GM12892 (cell line): ENCODE results near the gene C8B.

Experiments
- DNase-seq: peaks from one replicate; pipeline ENCODE4 v3.0.0; 2011; ENCODE audit not compliant: insufficient read length
- FAIRE-seq: peaks from 2 replicates; lab custom pipeline; 2011; peaks lifted over from hg19 to GRCh38; lab: Jason Lieb, UNC
- POLR2A ChIP-seq: IDR thresholded peaks from 2 replicates; pipeline ENCODE4 v1.6.1; 2011; ENCODE audit warnings: low read depth, low read length, control low read depth
- POLR2AphosphoS5 ChIP-seq: IDR thresholded peaks from 2 replicates; pipeline ENCODE4 v1.6.1; 2011; ENCODE audit warnings: low read depth, low read length, control low read depth
- TAF1 ChIP-seq: IDR thresholded peaks from 2 replicates; pipeline ENCODE4 v1.6.1; 2011; ENCODE audit warnings: low read depth, mild to moderate bottlenecking, control low read depth, low read length, borderline replicate concordance

Gene C8B

GRCh38 chr1:56927171-56927570 is 38.6 kb downstream of the C8B start:
- FAIRE-seq: no peak
- no peak for DNase-seq
- TF ChIP-seq TAF1: no peak
- TF ChIP-seq POLR2A: no peak
- no peak for TF ChIP-seq POLR2AphosphoS5

GRCh38 chr1:56925193-56925592 is 40.6 kb downstream of the C8B start:
- DNase-seq (no peak), FAIRE-seq (no peak)

DNA sequence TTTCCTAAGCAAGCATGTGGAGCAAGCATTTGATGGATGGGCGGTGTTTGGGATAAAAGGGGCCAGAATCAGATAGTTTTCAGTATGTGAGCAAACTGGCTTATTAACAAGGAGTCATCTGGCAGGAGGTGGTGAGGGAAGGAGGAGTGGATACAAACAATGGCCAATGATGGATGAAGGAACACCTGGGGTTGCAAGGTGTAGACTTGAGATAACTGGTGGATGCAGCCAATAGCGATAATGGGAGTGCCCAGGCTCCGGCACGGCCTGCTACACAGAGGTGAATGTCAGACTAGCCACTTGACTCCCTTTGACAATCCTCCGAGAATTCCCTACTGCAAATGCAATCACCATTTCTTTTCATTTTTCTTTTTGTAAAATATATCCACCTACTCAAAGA is 41.7 kb downstream of the C8B start:
- no peak for FAIRE-seq
- TF ChIP-seq POLR2A (no peak), POLR2AphosphoS5 (no peak), TAF1 (no peak)
- no peak for DNase-seq

More at GRCh38 chr1:56925193-56925592, 40.6 kb downstream of the C8B start:
- no peak for TF ChIP-seq POLR2A
- no peak for TF ChIP-seq TAF1
- no peak for TF ChIP-seq POLR2AphosphoS5

- TF ChIP-seq POLR2A (no peak), TAF1 (no peak), POLR2AphosphoS5 (no peak)
- FAIRE-seq (no peak), DNase-seq (no peak)
Measured at GRCh38 chr1:56923201-56923600, 42.6 kb downstream of the C8B start.

GRCh38 chr1:56922507-56922906 is 43.3 kb downstream of the C8B start:
- no peak for DNase-seq
- FAIRE-seq: no peak
- TF ChIP-seq POLR2A (no peak), POLR2AphosphoS5 (no peak), TAF1 (no peak)

DNA sequence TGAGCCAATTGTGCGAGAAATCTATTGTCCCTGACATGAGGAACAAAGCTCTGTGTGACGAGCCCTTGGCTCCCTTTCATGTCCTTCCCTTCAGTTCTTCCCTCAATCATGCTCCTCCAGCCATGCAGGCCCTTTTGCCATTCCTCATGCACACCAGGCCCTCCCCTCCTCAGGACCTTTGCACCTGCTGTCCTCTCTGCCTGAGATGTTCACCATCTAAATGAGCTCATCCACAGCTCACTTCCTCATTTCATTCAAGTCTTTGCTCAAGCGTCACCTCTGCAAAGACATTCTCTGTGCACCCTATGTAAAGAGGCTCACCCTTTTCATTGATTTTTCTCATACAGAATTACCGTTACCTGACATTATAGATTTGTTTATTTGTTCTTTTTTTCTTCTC is 43.7 kb downstream of the C8B start:
- TF ChIP-seq POLR2AphosphoS5 (no peak), TAF1 (no peak), POLR2A (no peak)
- no peak for DNase-seq
- no peak for FAIRE-seq

DNA sequence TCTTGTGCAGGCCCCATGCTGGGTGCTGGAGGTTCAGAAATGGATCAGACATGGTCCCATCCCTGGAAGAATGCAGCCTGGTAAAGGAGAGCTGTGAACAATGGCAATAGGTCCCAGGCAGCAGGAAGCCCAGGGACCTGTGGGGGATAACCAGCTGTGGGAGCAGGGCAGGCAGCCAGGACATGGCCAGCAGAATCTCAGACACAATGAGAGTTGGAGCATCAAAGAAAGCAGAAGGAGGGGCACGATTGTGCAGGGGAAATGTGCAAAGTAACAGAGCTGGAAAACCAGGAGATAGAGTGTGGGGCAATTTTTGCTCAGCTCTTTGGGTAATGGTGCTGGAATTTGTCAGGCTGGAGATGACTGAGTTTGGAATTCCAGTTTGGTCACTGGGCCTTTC is 44.3 kb downstream of the C8B start:
- FAIRE-seq (no peak), DNase-seq (no peak)
- TF ChIP-seq POLR2AphosphoS5 (no peak), TAF1 (no peak), POLR2A (no peak)

DNA sequence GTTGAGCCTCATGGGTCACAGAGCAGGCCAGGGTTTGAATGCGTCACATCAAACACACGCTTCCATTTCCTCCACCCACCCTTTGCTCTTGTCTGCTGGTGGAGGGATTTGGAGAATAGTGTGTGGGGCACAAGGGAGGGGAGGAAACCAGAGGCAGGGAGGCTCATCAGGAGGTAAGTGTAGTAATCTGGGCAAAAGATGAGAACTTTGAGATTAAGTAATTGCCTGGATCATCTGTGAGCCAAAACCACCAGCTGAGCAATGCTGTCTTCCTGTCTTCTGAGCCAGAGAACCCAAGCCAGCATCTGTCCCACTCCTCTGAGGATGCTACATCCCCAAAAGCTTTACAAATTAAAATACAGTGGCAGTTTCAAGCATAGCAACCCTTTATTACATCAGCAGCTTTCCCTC is 45.2 kb downstream of the C8B start:
- FAIRE-seq (no peak), DNase-seq (no peak)
- TF ChIP-seq TAF1: no peak
- no peak for TF ChIP-seq POLR2A
- no peak for TF ChIP-seq POLR2AphosphoS5

GRCh38 chr1:56917356-56917755 is 48.5 kb downstream of the C8B start:
- FAIRE-seq (no peak), DNase-seq (no peak)
- TF ChIP-seq TAF1 (no peak), POLR2AphosphoS5 (no peak), POLR2A (no peak)

DNA sequence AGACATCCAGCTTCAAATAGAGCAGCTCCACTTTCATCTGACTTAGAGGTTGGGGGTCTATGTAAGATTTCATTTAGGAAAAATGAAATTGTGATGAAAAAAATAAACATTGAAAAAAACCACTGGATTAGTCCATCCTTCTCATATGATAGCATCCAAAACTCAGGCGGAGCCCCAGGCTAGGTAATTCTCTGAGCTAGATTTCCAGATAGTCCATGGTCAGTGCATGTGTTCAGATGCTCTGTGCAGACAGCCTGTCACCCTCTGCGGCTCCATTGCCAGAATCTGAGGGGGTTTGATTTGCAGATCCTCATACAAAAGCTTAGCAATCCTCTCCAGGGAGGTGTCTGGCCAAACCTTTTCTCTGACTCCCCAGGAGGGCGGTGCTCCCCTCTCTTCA is 49.2 kb downstream of the C8B start:
- FAIRE-seq (no peak), DNase-seq (no peak)
- TF ChIP-seq TAF1 (no peak), POLR2A (no peak), POLR2AphosphoS5 (no peak)

GRCh38 chr1:56915960-56916359 is 49.9 kb downstream of the C8B start:
- DNase-seq (no peak), FAIRE-seq (no peak)
- TF ChIP-seq POLR2A: no peak
- TF ChIP-seq TAF1: no peak
- TF ChIP-seq POLR2AphosphoS5: no peak

DNA sequence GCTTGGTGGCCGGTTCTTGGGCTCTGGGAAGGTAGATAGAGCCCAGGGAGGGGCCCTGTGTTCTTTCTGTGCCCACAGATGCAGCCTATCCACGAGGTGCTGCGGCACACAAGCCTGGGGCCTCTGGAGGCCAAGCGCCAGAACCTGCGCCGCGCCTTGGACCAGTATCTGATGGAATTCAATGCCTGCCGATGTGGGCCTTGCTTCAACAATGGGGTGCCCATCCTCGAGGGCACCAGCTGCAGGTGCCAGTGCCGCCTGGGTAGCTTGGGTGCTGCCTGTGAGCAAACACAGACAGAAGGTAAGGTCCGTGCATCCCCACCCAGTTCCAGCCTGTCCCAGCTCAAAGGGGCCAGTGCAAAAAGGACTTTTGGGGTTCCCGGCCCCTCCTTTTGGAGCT is 53.5 kb downstream of the C8B start:
- DNase-seq (no peak), FAIRE-seq (no peak)
- TF ChIP-seq POLR2AphosphoS5: no peak
- TF ChIP-seq POLR2A: no peak
- no peak for TF ChIP-seq TAF1
